ENCODE measurements around the gene MACROD2.

GRCh38 chr20:15823718-15824117 is 1828.4 kb downstream of the MACROD2 start:
- TF ChIP-seq POLR2A (IDR thresholded peaks at IDR 0.05): no peak
- TF ChIP-seq CTCF (IDR thresholded peaks at IDR 0.05): no peak
